ENCODE measurements around the gene KNDC1. TPM values are rescaled to one million over a fixed set of nuclear protein-coding genes. Genes with fewer than 3 reads are reported as not detected.

The KNDC1 gene
- total RNA-seq, 1 donor from 2014 or later = 0.09 TPM

DNA sequence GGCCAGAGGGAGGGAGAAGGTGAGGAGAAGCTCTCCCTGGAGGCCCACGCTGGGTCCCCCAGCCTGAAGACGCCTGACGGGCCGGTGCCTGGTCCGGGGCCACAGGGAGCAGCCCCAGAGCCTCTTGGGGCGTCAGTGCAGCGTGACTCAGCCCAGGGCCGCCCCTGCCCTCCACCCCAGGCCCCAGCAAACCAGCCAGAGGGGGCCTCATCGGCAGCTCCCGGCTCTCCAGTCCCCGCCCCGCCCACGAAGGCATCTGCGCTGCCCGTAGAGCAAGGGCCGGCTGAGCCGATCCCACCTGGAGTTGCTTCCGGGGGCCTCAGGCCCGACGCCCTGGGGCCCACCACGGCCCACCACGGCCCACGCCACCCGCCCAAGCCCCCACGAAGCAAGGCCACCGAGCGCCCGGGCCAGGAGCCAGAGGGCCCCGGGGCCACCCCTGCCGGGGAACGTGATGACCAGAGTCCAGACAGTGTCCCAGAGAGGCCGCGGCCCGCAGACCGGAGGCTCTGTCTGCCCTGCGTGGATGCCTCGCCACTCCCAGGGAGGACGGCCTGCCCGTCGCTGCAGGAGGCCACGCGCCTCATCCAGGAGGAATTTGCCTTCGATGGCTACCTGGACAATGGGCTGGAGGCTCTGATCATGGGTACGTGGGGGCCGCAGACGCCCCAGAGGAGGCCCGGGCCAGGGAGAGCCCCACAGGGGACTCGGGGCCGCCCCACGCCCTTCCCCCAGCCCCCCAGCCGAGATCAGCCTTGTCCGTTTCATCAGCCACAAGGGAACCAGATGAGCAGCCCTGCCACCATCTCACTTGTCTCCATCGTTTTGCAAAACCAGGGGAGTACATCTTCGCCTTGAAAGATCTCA, 38.8 kb downstream of the KNDC1 start:
- CTCF ChIA-PET = no interaction called here
- POLR2A ChIA-PET = no interaction called here
- ATAC-seq (ENCODE audit: low read depth) (no peak), DNase-seq (no peak)
- TF ChIP-seq, protein P1, sequence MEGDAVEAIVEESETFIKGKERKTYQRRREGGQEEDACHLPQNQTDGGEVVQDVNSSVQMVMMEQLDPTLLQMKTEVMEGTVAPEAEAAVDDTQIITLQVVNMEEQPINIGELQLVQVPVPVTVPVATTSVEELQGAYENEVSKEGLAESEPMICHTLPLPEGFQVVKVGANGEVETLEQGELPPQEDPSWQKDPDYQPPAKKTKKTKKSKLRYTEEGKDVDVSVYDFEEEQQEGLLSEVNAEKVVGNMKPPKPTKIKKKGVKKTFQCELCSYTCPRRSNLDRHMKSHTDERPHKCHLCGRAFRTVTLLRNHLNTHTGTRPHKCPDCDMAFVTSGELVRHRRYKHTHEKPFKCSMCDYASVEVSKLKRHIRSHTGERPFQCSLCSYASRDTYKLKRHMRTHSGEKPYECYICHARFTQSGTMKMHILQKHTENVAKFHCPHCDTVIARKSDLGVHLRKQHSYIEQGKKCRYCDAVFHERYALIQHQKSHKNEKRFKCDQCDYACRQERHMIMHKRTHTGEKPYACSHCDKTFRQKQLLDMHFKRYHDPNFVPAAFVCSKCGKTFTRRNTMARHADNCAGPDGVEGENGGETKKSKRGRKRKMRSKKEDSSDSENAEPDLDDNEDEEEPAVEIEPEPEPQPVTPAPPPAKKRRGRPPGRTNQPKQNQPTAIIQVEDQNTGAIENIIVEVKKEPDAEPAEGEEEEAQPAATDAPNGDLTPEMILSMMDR (IDR thresholded peaks at IDR 0.05) = no peak
- intact Hi-C loops (cut with micrococcal nuclease) = no loop called here
- Mint-ChIP-seq H3K4me1 (no peaks in the 10 kb centered on the region), H3K27me3 (peaks cover 3% of the 10 kb centered on the region), H3K9me3 (peaks cover 4% of the 10 kb centered on the region), H3K27ac (no peak overlapping the region), H3K36me3 (ENCODE audit: low read depth) (no peaks in the 10 kb centered on the region), H3K4me3 (no peak overlapping the region)

DNA sequence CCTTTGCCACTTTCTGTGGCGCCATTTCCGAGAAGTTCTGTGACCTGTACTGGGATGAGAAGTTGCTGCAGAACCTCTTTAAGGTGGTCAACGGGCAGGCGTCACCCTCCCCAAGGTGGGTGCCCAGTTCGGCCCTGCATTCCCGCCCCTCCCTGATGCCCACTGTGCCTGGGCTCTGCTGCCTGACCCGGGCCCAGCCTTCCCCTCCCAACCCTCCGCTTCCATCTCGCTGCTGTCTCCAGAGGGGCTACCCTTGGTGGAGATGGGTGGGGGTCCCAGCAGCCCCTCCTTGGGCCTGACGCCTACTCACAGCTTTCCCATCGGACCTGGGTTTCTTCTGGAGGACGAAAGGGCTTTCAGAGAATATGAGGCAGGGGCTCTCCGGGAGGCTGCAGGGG, 39.5 kb downstream of the KNDC1 start:
- H3K36me3 Mint-ChIP-seq (ENCODE audit: low read depth) = no peaks in the 10 kb centered on the region
- intact Hi-C loops (cut with micrococcal nuclease) = no loop called here
- no peak overlapping the region for H3K4me3 Mint-ChIP-seq
- no peaks in the 10 kb centered on the region for H3K4me1 Mint-ChIP-seq
- POLR2A ChIA-PET = no interaction called here
- no peak for DNase-seq
- CTCF ChIA-PET = no interaction called here
- H3K27me3 Mint-ChIP-seq = peaks cover 2% of the 10 kb centered on the region
- no peak for ATAC-seq (ENCODE audit: low read depth)
- no peak overlapping the region for H3K27ac Mint-ChIP-seq
- TF ChIP-seq, protein P1 (IDR thresholded peaks at IDR 0.05) = no peak
- peaks cover under 1% of the 10 kb centered on the region for H3K9me3 Mint-ChIP-seq

DNA sequence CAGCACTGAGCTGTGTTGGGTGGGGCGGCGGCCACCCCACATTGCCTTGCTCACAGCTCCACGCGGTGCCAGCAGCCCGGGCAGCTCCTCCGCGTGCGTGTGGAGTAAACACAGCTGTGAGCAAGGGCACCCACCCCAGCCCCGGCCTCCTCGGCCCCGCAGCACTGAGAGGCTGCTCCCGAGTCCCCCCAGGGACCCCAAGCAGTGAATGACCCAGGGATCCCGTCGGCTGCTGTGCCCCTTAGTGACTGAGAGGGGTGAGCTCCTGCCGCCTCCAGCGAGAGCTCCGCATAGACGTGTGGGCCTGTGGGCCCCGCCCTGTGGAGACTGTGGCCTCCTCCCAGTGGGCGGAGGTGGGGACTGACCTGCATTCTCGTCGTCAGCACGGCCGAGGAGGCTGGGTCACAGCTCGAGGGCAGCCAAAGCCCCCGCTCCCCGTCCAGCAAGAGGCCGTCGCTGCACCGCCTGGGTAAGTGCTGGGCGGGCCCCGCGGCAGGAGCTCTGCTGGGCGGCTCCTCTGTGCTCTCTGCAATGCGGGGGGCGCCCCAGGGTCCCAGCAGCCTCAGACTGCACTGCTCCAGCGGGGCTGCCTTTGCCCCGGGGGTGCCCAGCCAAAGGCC, 40.1 kb downstream of the KNDC1 start:
- ATAC-seq (ENCODE audit: low read depth) = no peak
- no peak overlapping the region for H3K4me3 Mint-ChIP-seq
- no peak overlapping the region for H3K27ac Mint-ChIP-seq
- H3K9me3 Mint-ChIP-seq = no peaks in the 10 kb centered on the region
- no peaks in the 10 kb centered on the region for H3K4me1 Mint-ChIP-seq
- TF ChIP-seq, protein P1 (IDR thresholded peaks at IDR 0.05) = no peak
- ChIA-PET CTCF (no interaction called here), POLR2A (no interaction called here)
- intact Hi-C loops (cut with micrococcal nuclease) = no loop called here
- no peak for DNase-seq
- H3K36me3 Mint-ChIP-seq (ENCODE audit: low read depth) = no peaks in the 10 kb centered on the region
- peaks cover 2% of the 10 kb centered on the region for H3K27me3 Mint-ChIP-seq

DNA sequence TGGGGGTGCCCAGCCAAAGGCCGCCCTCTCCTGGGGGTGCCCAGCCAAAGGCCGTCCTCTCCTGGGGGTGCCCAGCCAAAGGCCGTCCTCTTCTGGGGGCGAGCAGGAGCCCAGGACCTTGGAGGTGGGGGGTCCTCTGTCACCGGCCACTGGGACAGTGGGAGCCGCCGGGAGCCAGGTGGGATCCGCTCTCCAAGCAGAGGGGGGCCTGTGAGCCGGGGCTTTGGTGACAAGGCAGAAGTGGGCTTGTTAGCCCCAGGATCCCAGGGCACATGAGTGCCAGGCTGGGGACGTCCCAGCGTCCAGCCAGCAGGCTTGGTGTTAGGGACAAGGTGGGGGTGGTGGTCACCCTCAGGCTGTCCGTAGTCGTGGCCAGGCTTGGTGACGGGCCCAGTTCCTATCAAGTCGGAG, 40.6 kb downstream of the KNDC1 start:
- Mint-ChIP-seq H3K9me3 (no peaks in the 10 kb centered on the region), H3K36me3 (ENCODE audit: low read depth) (no peaks in the 10 kb centered on the region), H3K27ac (no peak overlapping the region), H3K4me1 (no peaks in the 10 kb centered on the region), H3K27me3 (peaks cover 2% of the 10 kb centered on the region), H3K4me3 (no peak overlapping the region)
- intact Hi-C loops (cut with micrococcal nuclease) = no loop called here
- no peak for ATAC-seq (ENCODE audit: low read depth)
- TF ChIP-seq, protein P1 (IDR thresholded peaks at IDR 0.05) = no peak
- DNase-seq = no peak
- ChIA-PET CTCF (no interaction called here), POLR2A (no interaction called here)

DNA sequence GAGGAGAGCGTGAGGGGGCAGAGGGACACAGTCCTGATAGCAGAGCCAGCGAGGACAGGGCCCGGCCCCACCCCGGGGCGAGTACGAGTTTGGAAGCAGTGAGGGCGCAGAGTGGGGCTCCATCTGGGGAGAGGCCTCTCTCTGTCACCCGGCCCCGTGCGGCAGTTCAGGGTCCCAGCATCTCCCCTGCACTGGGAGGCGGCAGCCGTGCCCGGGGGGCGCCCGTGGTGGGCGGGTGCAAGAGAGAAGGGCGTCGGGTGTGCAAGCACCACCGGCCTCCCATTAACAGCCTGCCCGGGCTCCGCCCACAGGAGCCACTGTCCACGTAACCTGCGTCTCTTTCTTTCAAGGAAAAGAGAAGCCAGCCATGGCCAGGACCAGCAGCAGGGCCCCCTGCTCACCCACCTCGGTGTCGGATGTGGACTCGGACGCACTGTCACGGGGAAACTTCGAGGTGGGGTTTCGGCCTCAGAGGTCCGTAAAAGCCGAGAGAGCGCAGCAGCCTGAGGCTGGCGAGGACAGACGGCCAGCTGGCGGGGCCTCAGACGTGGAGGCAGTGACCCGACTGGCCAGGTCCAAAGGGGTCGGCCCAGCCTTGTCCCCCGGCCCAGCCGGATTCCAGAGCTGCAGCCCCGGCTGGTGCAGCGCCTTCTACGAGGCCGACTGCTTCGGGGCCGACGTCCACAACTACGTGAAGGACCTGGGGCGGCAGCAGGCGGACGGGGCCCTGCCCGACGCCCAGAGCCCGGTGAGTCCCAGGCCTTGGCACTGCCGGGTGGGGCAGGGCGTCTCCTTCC, 41.3 kb downstream of the KNDC1 start:
- Mint-ChIP-seq H3K27ac (no peak overlapping the region), H3K4me3 (no peak overlapping the region), H3K4me1 (no peaks in the 10 kb centered on the region), H3K36me3 (ENCODE audit: low read depth) (no peaks in the 10 kb centered on the region), H3K9me3 (no peaks in the 10 kb centered on the region), H3K27me3 (peaks cover 2% of the 10 kb centered on the region)
- intact Hi-C loops (cut with micrococcal nuclease) = no loop called here
- ChIA-PET CTCF (no interaction called here), POLR2A (no interaction called here)
- TF ChIP-seq, protein P1 (IDR thresholded peaks at IDR 0.05) = no peak
- no peak for ATAC-seq (ENCODE audit: low read depth)
- DNase-seq = no peak
